GM18909 (cell line): ENCODE results near the gene VARS2.
"Not testable (repeated sequence)": the region's sequence is repeated elsewhere in the genome, so short reads cannot be mapped to it uniquely, and the experiment has no call there.

ENCODE experiments used
- ATAC-seq: cut with Tn5 transposase; IDR thresholded peaks from one replicate; pipeline ENCODE4 v1.9.1; 2021; ENCODE audit warnings: mild to moderate bottlenecking; ENCODE audit not compliant: unreplicated experiment, poor library complexity

The VARS2 gene

DNA sequence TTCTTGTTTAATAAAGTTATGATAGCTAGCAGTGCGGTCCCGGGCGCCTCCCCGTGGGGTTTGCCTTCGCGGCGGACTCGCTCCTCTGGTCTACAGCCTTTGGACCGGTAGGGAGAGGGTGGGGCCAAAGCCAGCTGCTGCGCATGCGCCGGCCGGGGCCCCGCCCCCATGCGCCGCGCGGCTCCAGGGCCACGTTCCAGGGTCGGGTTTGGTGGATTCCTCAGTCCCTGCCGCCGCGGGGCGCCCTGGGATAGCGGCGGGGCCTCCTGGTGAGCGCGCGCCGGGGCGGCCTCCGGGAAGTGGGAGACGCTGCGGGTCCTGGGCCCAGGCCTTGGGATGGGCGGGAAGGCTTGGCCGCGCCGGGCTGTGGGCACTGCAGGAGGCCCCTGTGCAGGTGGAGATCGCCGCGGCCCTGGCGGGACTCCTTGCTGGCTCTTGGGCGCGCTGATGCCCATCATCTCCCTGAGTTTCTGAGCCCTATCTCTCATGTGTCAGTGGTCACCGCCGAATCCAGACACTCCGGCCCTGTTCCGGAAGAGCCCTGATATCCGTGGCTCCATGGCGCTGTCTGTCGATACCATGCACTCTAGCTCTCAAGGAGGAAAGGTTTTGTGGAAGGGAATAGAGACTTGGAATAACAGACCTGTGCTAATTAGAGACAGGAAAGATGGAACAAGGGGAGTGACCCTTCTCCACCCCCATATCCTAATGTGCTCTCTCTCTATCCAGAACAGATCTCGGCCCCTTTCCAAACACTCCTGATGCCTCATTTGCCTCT lies at the start of gene VARS2:
Gene VARS2 (plus strand): TSS at position 163 of the 778 bp plus-strand sequence. CDS start 599 bp downstream, at position 762.
- peak; percentile 84 for ATAC-seq

DNA sequence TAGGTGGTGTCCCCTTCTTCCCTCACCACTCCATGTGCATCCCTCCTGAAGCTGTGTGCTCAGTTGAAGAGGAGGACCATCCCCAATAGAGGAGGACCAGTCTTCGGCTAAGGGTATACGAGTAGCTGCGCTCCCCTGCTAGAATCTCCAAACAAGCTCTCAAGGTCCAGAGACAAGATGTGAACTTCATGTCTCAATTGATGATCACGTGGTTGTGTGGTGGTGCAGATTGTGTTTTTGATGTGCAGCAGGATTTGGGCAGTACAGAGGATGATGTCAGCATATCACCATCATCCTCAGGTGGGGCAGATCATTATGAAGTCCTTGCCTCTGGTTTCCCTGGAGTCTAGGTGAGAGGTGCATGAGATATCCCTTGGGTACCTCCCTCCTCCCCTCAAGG lies 49.7 kb upstream of the VARS2 start:
- no peak for ATAC-seq

DNA sequence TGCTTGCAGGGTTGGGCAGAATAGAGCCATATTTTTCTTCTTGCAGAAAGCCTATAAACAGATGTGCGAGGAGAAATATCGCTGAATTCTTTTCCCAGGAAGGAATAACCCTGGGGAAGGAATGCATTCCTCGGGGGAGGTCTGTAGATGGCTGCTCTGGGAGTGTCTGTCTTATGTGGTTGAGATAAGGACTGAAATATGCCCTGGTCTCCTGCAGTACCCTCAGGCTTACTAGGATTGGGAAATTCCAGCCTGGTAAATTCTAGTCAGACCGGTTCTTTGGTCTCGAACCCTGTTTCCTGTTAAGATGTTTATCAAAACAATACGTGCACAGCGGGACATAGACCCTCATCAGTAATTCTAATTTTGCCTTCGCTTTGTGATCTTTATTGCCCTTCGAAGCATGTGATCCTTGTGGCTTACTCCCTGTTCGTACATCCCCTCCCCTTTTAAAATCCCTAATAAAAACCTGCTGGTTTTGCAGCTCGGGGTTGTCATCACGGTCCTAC lies 44.7 kb upstream of the VARS2 start:
- not testable (repeated sequence) for ATAC-seq

GRCh38 chr6:30870546-30870945 lies 43.5 kb upstream of the VARS2 start:
- no peak for ATAC-seq

DNA sequence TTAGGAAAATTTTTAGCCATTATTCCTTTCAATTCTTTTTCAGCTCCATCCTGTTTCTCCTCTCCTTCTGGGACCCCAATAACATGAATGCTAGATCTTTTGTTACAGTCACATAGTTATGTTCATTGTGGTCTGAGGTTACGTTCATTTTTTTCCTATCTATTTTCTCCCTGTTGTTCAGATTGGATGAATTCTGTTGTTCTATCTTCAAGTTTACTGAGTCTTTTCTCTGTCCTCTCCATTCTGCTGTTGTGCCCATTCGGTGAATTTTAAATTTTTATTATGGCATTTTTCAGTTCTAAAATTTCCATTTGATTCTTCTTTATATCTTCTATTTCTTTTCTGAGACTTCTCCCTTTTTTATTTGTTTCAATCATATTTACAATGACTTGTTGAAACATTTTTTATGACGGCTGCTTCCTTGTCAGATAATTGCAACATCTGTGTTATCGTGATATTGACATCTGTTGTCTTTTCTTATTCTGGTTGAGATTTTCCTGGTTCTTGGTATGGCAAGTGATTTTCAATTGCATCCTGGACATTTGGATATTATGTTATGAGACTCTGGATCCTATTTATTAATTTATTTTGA lies 42.4 kb upstream of the VARS2 start:
- ATAC-seq = no peak

- no peak for ATAC-seq
These were observed 40.8 kb upstream of the VARS2 start for GRCh38 chr6:30873137-30873640.

DNA sequence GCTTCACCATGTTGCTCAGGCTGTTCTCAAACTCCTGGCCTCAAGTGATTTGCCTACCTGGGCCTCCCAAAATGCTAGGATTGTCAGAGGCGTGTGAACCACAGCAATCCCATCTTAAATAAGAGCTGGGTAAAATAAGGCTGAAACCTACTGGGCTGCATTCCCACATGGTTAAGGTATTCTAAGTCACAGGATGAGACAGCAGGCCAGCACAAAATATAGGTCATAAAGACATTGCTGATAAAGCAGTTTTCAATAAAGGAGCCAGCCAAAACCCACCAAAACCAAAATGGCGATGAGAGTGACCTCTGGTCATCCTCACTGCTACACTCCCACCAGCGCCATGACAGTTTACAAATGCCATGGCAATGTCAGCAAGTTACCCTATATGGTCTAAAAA lies 40.2 kb upstream of the VARS2 start:
- ATAC-seq = not testable (repeated sequence)

DNA sequence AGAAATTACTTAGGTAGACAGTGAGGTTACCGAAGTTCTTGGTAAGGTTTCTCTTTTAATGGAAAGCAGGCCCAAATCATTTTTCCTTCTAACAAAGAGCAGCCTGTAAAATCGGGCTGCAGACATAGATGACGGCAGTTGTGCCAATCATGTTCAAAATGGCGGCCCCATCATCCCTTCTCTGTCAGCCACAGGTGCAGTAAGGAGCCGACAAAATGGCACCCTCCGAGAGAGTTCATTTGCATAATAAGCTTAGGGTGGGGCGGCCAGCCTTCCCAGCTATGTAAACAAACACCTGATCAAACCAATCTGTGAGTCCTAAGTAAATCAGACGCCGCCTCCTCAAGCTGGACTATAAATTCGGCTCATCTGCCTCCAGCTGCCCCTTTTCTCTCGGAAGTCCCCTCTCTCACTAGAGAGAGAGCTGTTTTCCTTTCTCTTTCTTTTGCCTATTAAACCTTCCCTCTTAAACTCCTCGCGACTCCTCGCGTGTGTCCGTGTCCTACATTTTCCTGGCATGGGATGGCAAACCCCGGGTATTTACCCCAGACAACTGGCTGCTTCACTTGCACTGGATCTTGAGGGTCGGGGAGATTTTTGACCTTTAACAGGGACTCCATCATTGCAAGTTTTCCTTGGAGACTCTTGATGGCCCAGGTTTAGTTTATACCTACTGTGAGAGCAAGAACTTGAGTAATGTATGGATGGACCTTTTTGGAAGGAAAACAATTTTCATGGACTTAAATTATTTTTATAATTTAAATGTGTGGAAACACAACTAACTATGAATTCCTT lies 38.6 kb upstream of the VARS2 start:
- ATAC-seq = no peak

DNA sequence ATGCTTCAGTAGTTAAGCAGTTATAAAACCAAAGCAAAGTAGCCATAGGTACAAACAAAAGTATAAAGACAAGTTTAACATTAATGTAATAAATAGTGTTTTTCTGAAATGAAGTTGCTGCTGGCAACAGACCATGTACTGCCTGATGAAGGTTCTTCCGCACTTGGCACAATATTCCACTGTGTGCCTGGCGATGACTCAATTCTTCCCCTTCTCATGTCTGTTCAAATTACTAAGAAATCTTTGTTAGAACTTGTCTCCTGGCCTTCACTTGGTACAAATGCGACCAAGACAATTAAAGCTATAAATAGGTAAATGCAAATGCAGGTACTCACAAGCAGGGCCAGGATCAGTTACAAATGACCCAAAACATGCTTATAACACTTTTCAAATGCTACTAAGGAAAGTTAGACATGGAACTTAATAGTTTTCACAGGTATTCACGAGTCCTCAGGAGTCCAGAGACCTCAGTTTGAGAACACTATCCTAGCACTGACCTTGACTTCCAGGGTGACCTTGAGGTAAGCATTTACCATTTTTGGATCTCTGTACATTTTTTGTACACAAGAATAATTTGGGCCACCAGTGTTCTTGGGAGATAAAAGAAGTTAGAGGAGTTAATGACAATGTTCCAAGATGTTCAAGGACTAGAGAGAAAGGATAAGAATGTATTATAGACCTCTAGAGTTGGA lies 37.9 kb upstream of the VARS2 start:
- no peak for ATAC-seq

DNA sequence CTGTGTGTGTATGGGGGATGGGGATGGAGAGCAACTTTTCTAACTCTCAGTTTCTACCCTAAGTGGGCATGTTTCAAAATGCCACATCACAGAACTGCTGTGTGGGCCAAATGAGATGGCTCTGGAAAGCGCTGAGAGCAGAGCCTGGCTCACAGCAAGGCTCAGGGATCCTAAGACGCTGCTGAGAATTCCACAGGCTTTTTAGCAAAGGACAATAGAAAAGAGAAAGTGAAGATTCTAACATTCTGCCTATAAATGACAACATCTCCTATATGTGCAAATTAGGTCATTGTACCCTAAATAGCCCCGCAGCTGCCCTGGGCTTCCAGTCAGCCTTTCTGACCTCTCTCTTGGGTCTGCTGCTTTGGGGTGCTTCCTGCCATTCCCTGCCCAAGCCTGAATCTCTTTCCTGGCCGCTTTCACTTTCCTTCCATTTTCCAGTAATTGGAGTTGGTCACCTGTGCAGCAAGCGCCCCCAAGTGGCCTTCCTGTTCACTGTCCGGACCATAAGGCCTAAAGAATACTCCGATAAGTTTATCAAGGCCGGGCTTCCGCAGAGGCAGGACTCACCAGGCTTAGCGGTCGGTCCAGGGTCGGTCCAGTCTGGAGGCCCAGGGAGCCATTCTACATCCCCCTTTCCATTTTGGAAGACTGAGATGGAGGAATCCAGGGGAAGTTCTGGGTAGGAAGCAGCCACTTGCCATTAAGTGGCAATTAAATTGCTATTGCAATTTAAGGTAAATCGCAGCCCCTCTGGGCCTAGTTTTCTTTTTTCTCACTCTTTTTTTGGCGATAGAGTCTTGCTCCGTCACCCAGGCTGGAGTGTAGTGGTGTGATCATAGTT lies 36.4 kb upstream of the VARS2 start:
- no peak for ATAC-seq

- ATAC-seq = no peak
These were observed 34.2 kb upstream of the VARS2 start for GRCh38 chr6:30879684-30880427.

- ATAC-seq = no peak
These were observed 33.3 kb upstream of the VARS2 start for GRCh38 chr6:30880698-30881252.

GRCh38 chr6:30881392-30882203 lies 32.4 kb upstream of the VARS2 start:
- no peak for ATAC-seq

DNA sequence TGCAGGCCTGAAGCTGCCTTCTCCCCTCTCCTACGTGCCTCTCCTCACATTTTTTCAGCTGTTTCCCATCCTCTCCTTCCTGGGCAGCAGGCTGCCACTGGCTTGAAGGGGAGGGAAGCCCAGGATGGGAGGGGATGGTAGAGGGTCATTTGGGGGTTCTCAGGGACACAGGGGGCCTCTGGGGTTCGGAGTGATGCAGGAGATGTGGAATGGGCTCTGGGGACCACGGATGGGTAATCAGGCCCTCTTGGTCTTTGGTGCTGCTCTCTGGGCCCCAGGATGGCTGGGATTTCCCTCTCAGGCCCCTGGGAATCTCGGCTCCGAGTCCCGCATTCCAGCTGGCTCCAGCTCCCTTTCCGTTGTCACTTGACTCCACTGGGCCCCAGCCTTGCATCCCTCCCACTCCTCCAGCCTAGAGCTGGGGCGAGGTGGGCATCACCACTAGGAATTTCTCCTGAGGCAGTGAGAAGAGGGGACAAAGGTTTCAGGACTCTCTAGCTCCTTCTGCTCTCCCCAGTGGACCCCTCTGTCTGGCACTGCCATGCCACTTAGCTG lies 31.8 kb upstream of the VARS2 start:
- ATAC-seq = no peak

DNA sequence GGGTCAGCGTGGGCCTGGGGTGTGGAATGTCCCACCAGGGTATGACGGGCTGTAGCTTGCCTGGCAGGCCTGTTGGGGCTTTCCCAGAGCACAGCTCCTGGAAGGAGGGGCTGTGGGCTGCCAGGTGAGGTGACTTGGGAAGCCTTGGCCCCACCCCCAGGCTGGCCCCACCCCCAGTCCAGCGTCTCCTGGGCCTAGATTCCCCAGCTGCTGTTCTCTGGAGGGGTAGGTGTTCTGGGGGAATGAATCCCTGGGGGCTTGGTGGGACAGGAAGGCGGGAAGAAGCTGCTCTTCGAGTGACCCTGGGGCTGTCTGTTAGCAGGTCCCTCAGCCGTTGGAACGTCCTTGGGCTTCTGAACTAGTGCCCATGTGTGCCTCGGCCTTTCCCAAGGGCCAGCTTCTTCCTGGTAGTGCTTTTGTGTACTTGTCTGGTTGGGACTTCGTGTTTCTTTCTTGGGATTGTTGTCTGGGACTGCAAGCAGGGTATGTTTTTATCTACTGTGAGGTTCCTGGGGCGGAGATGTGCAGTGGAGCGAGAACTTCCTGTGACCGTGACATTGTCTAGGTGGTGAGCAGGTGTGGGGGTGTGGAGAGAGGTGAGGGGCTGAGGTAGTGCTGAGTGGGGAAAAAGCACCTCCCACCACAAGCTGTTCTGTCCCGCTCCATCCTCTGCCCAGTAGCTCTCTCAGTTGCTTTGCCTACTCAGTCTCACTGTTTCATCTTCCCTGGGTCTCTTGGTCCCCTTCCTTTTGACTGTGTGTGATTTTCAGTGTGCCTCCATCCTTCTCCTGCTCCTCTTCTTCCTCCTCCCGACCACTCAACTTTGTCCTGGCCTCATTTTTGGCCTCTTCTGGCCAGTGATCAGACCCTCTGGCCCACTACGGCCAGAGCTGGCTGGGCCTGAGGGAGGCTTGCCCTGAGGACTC lies 31.0 kb upstream of the VARS2 start:
- no peak for ATAC-seq
